ENCODE results near the gene SNX3. TPM values are rescaled to one million over a fixed set of nuclear protein-coding genes. Genes with fewer than 3 reads are reported as not detected.
A peak's percentile ranks its signal among the peaks of the same experiment; 100 is the strongest.

Gene SNX3
- total RNA-seq, 1 donor from 2014 or later: 93.1 TPM

GRCh38 chr6:108165714-108166663, 94.9 kb downstream of the SNX3 start, which contains the start of gene NR2E1:
NR2E1 (plus strand) TSS chr6:108166022; CDS start chr6:108166766, 744 bp downstream.
- no peak for DNase-seq (ENCODE audit: extremely low spot score, unreplicated experiment)
- Mint-ChIP-seq H3K9me3 (no peaks in the 10 kb centered on the region), H3K4me1 (ENCODE audit: unreplicated experiment) (peaks cover 37% of the 10 kb centered on the region), H3K27me3 (peaks cover 97% of the 10 kb centered on the region), H3K27ac (peak within 1 kb of the TSS; percentile 35), H3K36me3 (no peaks in the 10 kb centered on the region), H3K4me3 (peak within 1 kb of the TSS; percentile 76)
- peak; percentile 23 for TF ChIP-seq CTCF (conservative IDR thresholded peaks at IDR 0.05)

GRCh38 chr6:108164815-108165706, 95.8 kb downstream of the SNX3 start:
- H3K36me3 Mint-ChIP-seq: no peaks in the 10 kb centered on the region
- DNase-seq (ENCODE audit: extremely low spot score, unreplicated experiment): no peak
- no peak overlapping the region for H3K27ac Mint-ChIP-seq
- H3K4me1 Mint-ChIP-seq (ENCODE audit: unreplicated experiment): peaks cover 37% of the 10 kb centered on the region
- no peaks in the 10 kb centered on the region for H3K9me3 Mint-ChIP-seq
- peak overlapping the region; percentile 68 for H3K4me3 Mint-ChIP-seq
- no peak for TF ChIP-seq CTCF (conservative IDR thresholded peaks at IDR 0.05)
- peaks cover 97% of the 10 kb centered on the region for H3K27me3 Mint-ChIP-seq

GRCh38 chr6:108164543-108164814, 96.4 kb downstream of the SNX3 start:
- Mint-ChIP-seq H3K36me3 (no peaks in the 10 kb centered on the region), H3K27ac (no peak overlapping the region), H3K4me1 (ENCODE audit: unreplicated experiment) (peaks cover 37% of the 10 kb centered on the region), H3K27me3 (peaks cover 97% of the 10 kb centered on the region), H3K4me3 (peak overlapping the region; percentile 68), H3K9me3 (no peaks in the 10 kb centered on the region)
- DNase-seq (ENCODE audit: extremely low spot score, unreplicated experiment): no peak
- no peak for TF ChIP-seq CTCF (conservative IDR thresholded peaks at IDR 0.05)

GRCh38 chr6:108163644-108164542, 96.9 kb downstream of the SNX3 start:
- Mint-ChIP-seq H3K4me3 (peak overlapping the region; percentile 74), H3K27me3 (peaks cover 97% of the 10 kb centered on the region), H3K36me3 (no peaks in the 10 kb centered on the region), H3K4me1 (ENCODE audit: unreplicated experiment) (peaks cover 37% of the 10 kb centered on the region), H3K27ac (no peak overlapping the region), H3K9me3 (no peaks in the 10 kb centered on the region)
- TF ChIP-seq CTCF (conservative IDR thresholded peaks at IDR 0.05): no peak
- DNase-seq (ENCODE audit: extremely low spot score, unreplicated experiment): no peak

- no peaks in the 10 kb centered on the region for H3K9me3 Mint-ChIP-seq
- no peak overlapping the region for H3K27ac Mint-ChIP-seq
- no peak for DNase-seq (ENCODE audit: extremely low spot score, unreplicated experiment)
- H3K36me3 Mint-ChIP-seq: peaks cover 1% of the 10 kb centered on the region
- H3K4me1 Mint-ChIP-seq (ENCODE audit: unreplicated experiment): peaks cover 39% of the 10 kb centered on the region
- no peak overlapping the region for H3K4me3 Mint-ChIP-seq
- TF ChIP-seq CTCF (conservative IDR thresholded peaks at IDR 0.05): peak; percentile 37
- peaks cover 97% of the 10 kb centered on the region for H3K27me3 Mint-ChIP-seq
Measured at GRCh38 chr6:108163267-108163643, 97.6 kb downstream of the SNX3 start.
